WTC11 (cell line): Measurements from ENCODE around the gene RASGRP4. TPM values are rescaled to one million over a fixed set of nuclear protein-coding genes. Genes with fewer than 3 reads are reported as not detected.

Experiments used
- ATF3 ChIP-seq: sonication (generic); formaldehyde crosslinking; conservative IDR thresholded peaks from 2 replicates; pipeline ENCODE4 v1.8.1; 2022; ENCODE audit warnings: mild to moderate bottlenecking, missing genetic modification reagents
- E2F1 ChIP-seq: sonication (generic); formaldehyde crosslinking; IDR thresholded peaks from 2 replicates; pipeline ENCODE4 v1.8.0; 2022; ENCODE audit warnings: mild to moderate bottlenecking, missing genetic modification reagents
- ELF4 ChIP-seq: sonication (generic); formaldehyde crosslinking; IDR thresholded peaks from 2 replicates; pipeline ENCODE4 v1.8.1; 2022; ENCODE audit warnings: low read depth, mild to moderate bottlenecking, moderate library complexity, missing genetic modification reagents
- FOXP1 ChIP-seq: sonication (generic); formaldehyde crosslinking; IDR thresholded peaks from 2 replicates; pipeline ENCODE4 v1.8.0; 2022; ENCODE audit warnings: missing genetic modification reagents, mild to moderate bottlenecking, moderate library complexity, borderline replicate concordance
- HMGA2 ChIP-seq: fragments of 250-450 bp; sonication (Bioruptor Pico); IDR thresholded peaks from 2 replicates; pipeline ENCODE4 v1.4.0; 2021; ENCODE audit warnings: mild to moderate bottlenecking, moderate library complexity
- IRF1 ChIP-seq: sonication (generic); formaldehyde crosslinking; IDR thresholded peaks from 2 replicates; pipeline ENCODE4 v1.8.0; 2023; ENCODE audit warnings: missing genetic modification reagents
- JUN ChIP-seq: sonication (generic); formaldehyde crosslinking; IDR thresholded peaks from 2 replicates; pipeline ENCODE4 v1.8.0; 2023; ENCODE audit warnings: mild to moderate bottlenecking, missing genetic modification reagents
- NR1H2 ChIP-seq: sonication (generic); formaldehyde crosslinking; IDR thresholded peaks from 2 replicates; pipeline ENCODE4 v1.9.0; 2021; ENCODE audit warnings: mild to moderate bottlenecking, moderate library complexity, missing genetic modification reagents
- SP1 ChIP-seq: sonication (generic); formaldehyde crosslinking; conservative IDR thresholded peaks from 2 replicates; pipeline ENCODE4 v1.8.1; 2022; ENCODE audit warnings: missing genetic modification reagents
- ZBTB43 ChIP-seq: sonication (generic); formaldehyde crosslinking; IDR thresholded peaks from 2 replicates; pipeline ENCODE4 v1.8.1; 2023; ENCODE audit warnings: mild to moderate bottlenecking, missing genetic modification reagents
- ZNF138 ChIP-seq: sonication (generic); formaldehyde crosslinking; conservative IDR thresholded peaks from 2 replicates; pipeline ENCODE4 v1.8.1; 2022; ENCODE audit warnings: mild to moderate bottlenecking, moderate library complexity, missing genetic modification reagents
- ZNF396 ChIP-seq: fragments of 250-450 bp; sonication (Bioruptor Pico); IDR thresholded peaks from 2 replicates; pipeline ENCODE4 v1.8.0; 2021; ENCODE audit warnings: mild to moderate bottlenecking, moderate library complexity, borderline replicate concordance
- ZNF512 ChIP-seq: sonication (generic); formaldehyde crosslinking; IDR thresholded peaks from 2 replicates; pipeline ENCODE4 v1.8.1; 2022; ENCODE audit warnings: missing genetic modification reagents, borderline replicate concordance
- total RNA-seq: library from RNA; stranded (reverse); gene quantifications from 3 replicates; pipeline ENCODE4 v1.2.3, GENCODE V29; 2021
- TF ChIP-seq, protein P1 (sequence below): fragments of 200-600 bp; IDR thresholded peaks from 2 replicates; pipeline ENCODE4 v1.8.0; 2022; ENCODE audit warnings: antibody characterized with exemption
- TF ChIP-seq, protein P2 (sequence below): sonication (generic); formaldehyde crosslinking; IDR thresholded peaks from 2 replicates; pipeline ENCODE4 v1.8.1; 2023; ENCODE audit warnings: mild to moderate bottlenecking, missing genetic modification reagents, moderate library complexity
- TF ChIP-seq, protein P3 (sequence below): fragments of 250-450 bp; sonication (Bioruptor Pico); IDR thresholded peaks from 2 replicates; pipeline ENCODE4 v1.9.0; 2021; ENCODE audit warnings: mild to moderate bottlenecking
- TF ChIP-seq, protein P4 (sequence below): fragments of 250-450 bp; sonication (Bioruptor Pico); IDR thresholded peaks from 2 replicates; pipeline ENCODE4 v1.8.0; 2021; ENCODE audit warnings: mild to moderate bottlenecking
- TF ChIP-seq, protein P5 (sequence below): sonication (generic); formaldehyde crosslinking; IDR thresholded peaks from 2 replicates; pipeline ENCODE4 v1.8.1; 2022; ENCODE audit warnings: low read depth, missing genetic modification reagents, borderline replicate concordance
- TF ChIP-seq, protein P6 (sequence below): sonication (generic); formaldehyde crosslinking; IDR thresholded peaks from 2 replicates; pipeline ENCODE4 v1.8.0; 2023; ENCODE audit warnings: mild to moderate bottlenecking, missing genetic modification reagents
- TF ChIP-seq, protein P7 (sequence below): fragments of 250-450 bp; sonication (Bioruptor Pico); IDR thresholded peaks from 2 replicates; pipeline ENCODE4 v1.9.0; 2021; ENCODE audit warnings: mild to moderate bottlenecking

RASGRP4 gene
- total RNA-seq, 1 experiment from 2014 or later, result 2.5 TPM

DNA sequence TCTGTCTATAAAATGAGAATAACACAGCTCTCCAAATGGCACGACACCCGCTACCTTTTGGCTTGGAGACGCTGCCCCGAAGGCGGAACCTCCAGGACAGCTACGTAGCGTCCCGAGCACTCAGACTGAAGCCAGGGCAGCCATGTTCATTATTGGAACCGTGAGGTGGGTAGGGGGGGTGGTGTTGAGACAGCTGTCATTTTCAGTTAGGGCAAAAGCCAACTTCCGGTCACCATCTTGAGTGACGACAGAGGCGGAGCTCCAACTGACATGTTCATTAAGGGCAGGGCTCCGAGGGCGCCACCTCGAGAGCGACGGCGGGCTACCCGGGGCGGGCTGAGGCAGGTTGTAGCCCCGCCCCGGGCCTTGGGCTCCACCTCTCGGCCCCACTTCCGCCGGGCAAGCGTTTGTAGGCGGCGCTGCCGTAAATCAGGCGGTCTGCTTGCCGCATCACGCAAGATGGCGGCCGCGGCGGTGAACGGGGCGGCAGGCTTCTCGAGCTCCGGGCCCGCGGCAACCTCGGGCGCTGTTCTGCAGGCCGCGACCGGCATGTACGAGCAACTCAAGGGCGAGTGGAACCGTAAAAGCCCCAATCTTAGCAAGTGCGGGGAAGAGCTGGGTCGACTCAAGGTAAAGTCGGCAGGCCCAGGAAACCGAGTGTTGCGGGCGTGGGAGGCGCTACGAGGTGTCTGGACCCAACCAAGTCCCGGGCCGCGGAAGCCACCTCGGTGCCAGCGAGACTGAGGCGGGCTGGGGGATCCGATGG lies 51.5 kb downstream of the RASGRP4 start, which contains the start of gene PSMD8 (continued):
- TF ChIP-seq, protein P1, sequence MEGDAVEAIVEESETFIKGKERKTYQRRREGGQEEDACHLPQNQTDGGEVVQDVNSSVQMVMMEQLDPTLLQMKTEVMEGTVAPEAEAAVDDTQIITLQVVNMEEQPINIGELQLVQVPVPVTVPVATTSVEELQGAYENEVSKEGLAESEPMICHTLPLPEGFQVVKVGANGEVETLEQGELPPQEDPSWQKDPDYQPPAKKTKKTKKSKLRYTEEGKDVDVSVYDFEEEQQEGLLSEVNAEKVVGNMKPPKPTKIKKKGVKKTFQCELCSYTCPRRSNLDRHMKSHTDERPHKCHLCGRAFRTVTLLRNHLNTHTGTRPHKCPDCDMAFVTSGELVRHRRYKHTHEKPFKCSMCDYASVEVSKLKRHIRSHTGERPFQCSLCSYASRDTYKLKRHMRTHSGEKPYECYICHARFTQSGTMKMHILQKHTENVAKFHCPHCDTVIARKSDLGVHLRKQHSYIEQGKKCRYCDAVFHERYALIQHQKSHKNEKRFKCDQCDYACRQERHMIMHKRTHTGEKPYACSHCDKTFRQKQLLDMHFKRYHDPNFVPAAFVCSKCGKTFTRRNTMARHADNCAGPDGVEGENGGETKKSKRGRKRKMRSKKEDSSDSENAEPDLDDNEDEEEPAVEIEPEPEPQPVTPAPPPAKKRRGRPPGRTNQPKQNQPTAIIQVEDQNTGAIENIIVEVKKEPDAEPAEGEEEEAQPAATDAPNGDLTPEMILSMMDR, result no peak
- TF ChIP-seq, protein P2, sequence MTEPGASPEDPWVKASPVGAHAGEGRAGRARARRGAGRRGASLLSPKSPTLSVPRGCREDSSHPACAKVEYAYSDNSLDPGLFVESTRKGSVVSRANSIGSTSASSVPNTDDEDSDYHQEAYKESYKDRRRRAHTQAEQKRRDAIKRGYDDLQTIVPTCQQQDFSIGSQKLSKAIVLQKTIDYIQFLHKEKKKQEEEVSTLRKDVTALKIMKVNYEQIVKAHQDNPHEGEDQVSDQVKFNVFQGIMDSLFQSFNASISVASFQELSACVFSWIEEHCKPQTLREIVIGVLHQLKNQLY, result no peak
- TF ChIP-seq ZNF512 (CRISPR knock-in tag) (no peak), ZNF396 (CRISPR knock-in tag) (no peak), ATF3 (CRISPR knock-in tag) (no peak), JUN (CRISPR knock-in tag) (0 out of 2 replicates have a peak, but pooled peaks have one; percentile 10), ELF4 (no peak), E2F1 (CRISPR knock-in tag) (no peak), ZBTB43 (CRISPR knock-in tag) (0 out of 2 replicates have a peak, but pooled peaks have one; percentile 72), HMGA2 (CRISPR knock-in tag) (no peak), IRF1 (CRISPR knock-in tag) (no peak), NR1H2 (CRISPR knock-in tag) (no peak), ZNF138 (CRISPR knock-in tag) (no peak), FOXP1 (CRISPR knock-in tag) (peak; percentile 94), SP1 (CRISPR knock-in tag) (peak; percentile 96)
- TF ChIP-seq, protein P3, sequence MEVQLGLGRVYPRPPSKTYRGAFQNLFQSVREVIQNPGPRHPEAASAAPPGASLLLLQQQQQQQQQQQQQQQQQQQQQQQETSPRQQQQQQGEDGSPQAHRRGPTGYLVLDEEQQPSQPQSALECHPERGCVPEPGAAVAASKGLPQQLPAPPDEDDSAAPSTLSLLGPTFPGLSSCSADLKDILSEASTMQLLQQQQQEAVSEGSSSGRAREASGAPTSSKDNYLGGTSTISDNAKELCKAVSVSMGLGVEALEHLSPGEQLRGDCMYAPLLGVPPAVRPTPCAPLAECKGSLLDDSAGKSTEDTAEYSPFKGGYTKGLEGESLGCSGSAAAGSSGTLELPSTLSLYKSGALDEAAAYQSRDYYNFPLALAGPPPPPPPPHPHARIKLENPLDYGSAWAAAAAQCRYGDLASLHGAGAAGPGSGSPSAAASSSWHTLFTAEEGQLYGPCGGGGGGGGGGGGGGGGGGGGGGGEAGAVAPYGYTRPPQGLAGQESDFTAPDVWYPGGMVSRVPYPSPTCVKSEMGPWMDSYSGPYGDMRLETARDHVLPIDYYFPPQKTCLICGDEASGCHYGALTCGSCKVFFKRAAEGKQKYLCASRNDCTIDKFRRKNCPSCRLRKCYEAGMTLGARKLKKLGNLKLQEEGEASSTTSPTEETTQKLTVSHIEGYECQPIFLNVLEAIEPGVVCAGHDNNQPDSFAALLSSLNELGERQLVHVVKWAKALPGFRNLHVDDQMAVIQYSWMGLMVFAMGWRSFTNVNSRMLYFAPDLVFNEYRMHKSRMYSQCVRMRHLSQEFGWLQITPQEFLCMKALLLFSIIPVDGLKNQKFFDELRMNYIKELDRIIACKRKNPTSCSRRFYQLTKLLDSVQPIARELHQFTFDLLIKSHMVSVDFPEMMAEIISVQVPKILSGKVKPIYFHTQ (CRISPR knock-in tag), result no peak
- TF ChIP-seq, protein P4, sequence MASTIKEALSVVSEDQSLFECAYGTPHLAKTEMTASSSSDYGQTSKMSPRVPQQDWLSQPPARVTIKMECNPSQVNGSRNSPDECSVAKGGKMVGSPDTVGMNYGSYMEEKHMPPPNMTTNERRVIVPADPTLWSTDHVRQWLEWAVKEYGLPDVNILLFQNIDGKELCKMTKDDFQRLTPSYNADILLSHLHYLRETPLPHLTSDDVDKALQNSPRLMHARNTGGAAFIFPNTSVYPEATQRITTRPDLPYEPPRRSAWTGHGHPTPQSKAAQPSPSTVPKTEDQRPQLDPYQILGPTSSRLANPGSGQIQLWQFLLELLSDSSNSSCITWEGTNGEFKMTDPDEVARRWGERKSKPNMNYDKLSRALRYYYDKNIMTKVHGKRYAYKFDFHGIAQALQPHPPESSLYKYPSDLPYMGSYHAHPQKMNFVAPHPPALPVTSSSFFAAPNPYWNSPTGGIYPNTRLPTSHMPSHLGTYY (CRISPR knock-in tag), result no peak
- TF ChIP-seq, protein P5, sequence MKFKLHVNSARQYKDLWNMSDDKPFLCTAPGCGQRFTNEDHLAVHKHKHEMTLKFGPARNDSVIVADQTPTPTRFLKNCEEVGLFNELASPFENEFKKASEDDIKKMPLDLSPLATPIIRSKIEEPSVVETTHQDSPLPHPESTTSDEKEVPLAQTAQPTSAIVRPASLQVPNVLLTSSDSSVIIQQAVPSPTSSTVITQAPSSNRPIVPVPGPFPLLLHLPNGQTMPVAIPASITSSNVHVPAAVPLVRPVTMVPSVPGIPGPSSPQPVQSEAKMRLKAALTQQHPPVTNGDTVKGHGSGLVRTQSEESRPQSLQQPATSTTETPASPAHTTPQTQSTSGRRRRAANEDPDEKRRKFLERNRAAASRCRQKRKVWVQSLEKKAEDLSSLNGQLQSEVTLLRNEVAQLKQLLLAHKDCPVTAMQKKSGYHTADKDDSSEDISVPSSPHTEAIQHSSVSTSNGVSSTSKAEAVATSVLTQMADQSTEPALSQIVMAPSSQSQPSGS (CRISPR knock-in tag), result no peak
- TF ChIP-seq, protein P6, sequence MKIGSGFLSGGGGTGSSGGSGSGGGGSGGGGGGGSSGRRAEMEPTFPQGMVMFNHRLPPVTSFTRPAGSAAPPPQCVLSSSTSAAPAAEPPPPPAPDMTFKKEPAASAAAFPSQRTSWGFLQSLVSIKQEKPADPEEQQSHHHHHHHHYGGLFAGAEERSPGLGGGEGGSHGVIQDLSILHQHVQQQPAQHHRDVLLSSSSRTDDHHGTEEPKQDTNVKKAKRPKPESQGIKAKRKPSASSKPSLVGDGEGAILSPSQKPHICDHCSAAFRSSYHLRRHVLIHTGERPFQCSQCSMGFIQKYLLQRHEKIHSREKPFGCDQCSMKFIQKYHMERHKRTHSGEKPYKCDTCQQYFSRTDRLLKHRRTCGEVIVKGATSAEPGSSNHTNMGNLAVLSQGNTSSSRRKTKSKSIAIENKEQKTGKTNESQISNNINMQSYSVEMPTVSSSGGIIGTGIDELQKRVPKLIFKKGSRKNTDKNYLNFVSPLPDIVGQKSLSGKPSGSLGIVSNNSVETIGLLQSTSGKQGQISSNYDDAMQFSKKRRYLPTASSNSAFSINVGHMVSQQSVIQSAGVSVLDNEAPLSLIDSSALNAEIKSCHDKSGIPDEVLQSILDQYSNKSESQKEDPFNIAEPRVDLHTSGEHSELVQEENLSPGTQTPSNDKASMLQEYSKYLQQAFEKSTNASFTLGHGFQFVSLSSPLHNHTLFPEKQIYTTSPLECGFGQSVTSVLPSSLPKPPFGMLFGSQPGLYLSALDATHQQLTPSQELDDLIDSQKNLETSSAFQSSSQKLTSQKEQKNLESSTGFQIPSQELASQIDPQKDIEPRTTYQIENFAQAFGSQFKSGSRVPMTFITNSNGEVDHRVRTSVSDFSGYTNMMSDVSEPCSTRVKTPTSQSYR (CRISPR knock-in tag), result no peak
- TF ChIP-seq, protein P7, sequence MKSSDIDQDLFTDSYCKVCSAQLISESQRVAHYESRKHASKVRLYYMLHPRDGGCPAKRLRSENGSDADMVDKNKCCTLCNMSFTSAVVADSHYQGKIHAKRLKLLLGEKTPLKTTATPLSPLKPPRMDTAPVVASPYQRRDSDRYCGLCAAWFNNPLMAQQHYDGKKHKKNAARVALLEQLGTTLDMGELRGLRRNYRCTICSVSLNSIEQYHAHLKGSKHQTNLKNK (CRISPR knock-in tag), result no peak
